MCF 10A (cell line): ENCODE data around the gene NKX1-1. TPM values are rescaled to one million over a fixed set of nuclear protein-coding genes. Genes with fewer than 3 reads are reported as not detected.

Experiments used
- BruUV-seq: library from RNA; stranded (reverse); fragments of 400-500 nt; replicated peaks from 2 replicates; lab custom pipeline; 2021; lab: Mats Ljungman, UMichigan
- CTCF ChIA-PET: fragments of 300-600 bp; sonication (Branson Sonifier 250); formaldehyde crosslinking; extraction: SDS; loops from one replicate; lab custom pipeline; 2021; ENCODE audit warnings: antibody characterized with exemption, inconsistent platforms; lab: Yijun Ruan, JAX
- POLR2A ChIA-PET: fragments of 300-600, 350-650 bp; sonication (Branson Sonifier 250); formaldehyde crosslinking; extraction: SDS; loops from one replicate; lab custom pipeline; 2020; ENCODE audit warnings: antibody characterized with exemption, inconsistent platforms; lab: Yijun Ruan, JAX
- DNase-seq: peaks from one replicate; pipeline ENCODE4 v3.0.0-alpha.2; 2018; ENCODE audit not compliant: unreplicated experiment
- H3K27ac Mint-ChIP-seq: one replicate; pipeline ENCODE4 v1.8.0; 2022; ENCODE audit warnings: mild to moderate bottlenecking, low read depth, mixed read lengths; ENCODE audit not compliant: unreplicated experiment
- H3K27me3 Mint-ChIP-seq: one replicate; pipeline ENCODE4 v1.8.0; 2022; ENCODE audit warnings: mixed read lengths; ENCODE audit not compliant: insufficient read depth, unreplicated experiment
- H3K36me3 Mint-ChIP-seq: one replicate; pipeline ENCODE4 v1.8.0; 2022; ENCODE audit warnings: mild to moderate bottlenecking, moderate library complexity, mixed read lengths; ENCODE audit not compliant: insufficient read depth, unreplicated experiment
- H3K4me1 Mint-ChIP-seq: one replicate; pipeline ENCODE4 v1.8.0; 2022; ENCODE audit warnings: mixed read lengths; ENCODE audit not compliant: insufficient read depth, unreplicated experiment
- H3K4me3 Mint-ChIP-seq: one replicate; pipeline ENCODE4 v1.8.0; 2022; ENCODE audit warnings: mild to moderate bottlenecking, moderate library complexity, mixed read lengths; ENCODE audit not compliant: unreplicated experiment
- H3K9me3 Mint-ChIP-seq: one replicate; pipeline ENCODE4 v1.8.0; 2022; ENCODE audit warnings: mixed read lengths; ENCODE audit not compliant: unreplicated experiment
- CTCF ChIP-seq: fragments of 200-600 bp; IDR thresholded peaks from one replicate; pipeline ENCODE4 v1.8.0; 2022; ENCODE audit warnings: antibody characterized with exemption, mild to moderate bottlenecking; ENCODE audit not compliant: unreplicated experiment
- intact Hi-C: fragments of 100-400 bp; cut with micrococcal nuclease; formaldehyde crosslinking; loops from 2 replicates; pipeline ENCODE4 v1.14.1; 2022
- total RNA-seq: library from RNA; stranded (reverse); gene quantifications from 2 replicates; pipeline ENCODE4 v1.2.3, GENCODE V29; 2022

NKX1-1 gene
- total RNA-seq, 1 experiment from 2014 or later: not detected

GRCh38 chr4:1406981-1407656 lies 877 bp upstream of the NKX1-1 start:
- no peaks in the 10 kb centered on the region for H3K4me1 Mint-ChIP-seq
- no peak overlapping the region for H3K4me3 Mint-ChIP-seq
- no peak overlapping the region for H3K27ac Mint-ChIP-seq
- ChIA-PET CTCF (no interaction called here), POLR2A (no interaction called here)
- peaks cover 21% of the 10 kb centered on the region for H3K27me3 Mint-ChIP-seq
- intact Hi-C loops: no loop called here
- no peak for TF ChIP-seq CTCF
- H3K9me3 Mint-ChIP-seq: no peaks in the 10 kb centered on the region
- peaks cover 4% of the 10 kb centered on the region for H3K36me3 Mint-ChIP-seq
- DNase-seq: no peak
- no TSS peak for BruUV-seq

- H3K27ac Mint-ChIP-seq: no peak overlapping the region
- peaks cover 4% of the 10 kb centered on the region for H3K36me3 Mint-ChIP-seq
- H3K4me3 Mint-ChIP-seq: no peak overlapping the region
- ChIA-PET POLR2A (no interaction called here), CTCF (no interaction called here)
- no peaks in the 10 kb centered on the region for H3K9me3 Mint-ChIP-seq
- TF ChIP-seq CTCF: no peak
- DNase-seq: no peak
- H3K27me3 Mint-ChIP-seq: peaks cover 21% of the 10 kb centered on the region
- BruUV-seq: no TSS peak
- intact Hi-C loops: no loop called here
- no peaks in the 10 kb centered on the region for H3K4me1 Mint-ChIP-seq
Measured at GRCh38 chr4:1405636-1406393, 427 bp downstream of the NKX1-1 start.

- CTCF ChIA-PET: no interaction called here
- Mint-ChIP-seq H3K4me1 (no peaks in the 10 kb centered on the region), H3K27ac (no peak overlapping the region), H3K27me3 (peaks cover 21% of the 10 kb centered on the region), H3K4me3 (no peak overlapping the region), H3K9me3 (no peaks in the 10 kb centered on the region), H3K36me3 (peaks cover 4% of the 10 kb centered on the region)
- intact Hi-C loops: no loop called here
- no peak for TF ChIP-seq CTCF
- DNase-seq: no peak
- POLR2A ChIA-PET: no interaction called here
- no TSS peak for BruUV-seq
Measured at GRCh38 chr4:1405254-1405635, 997 bp downstream of the NKX1-1 start.

- TF ChIP-seq CTCF: no peak
- Mint-ChIP-seq H3K36me3 (peaks cover 4% of the 10 kb centered on the region), H3K4me3 (no peak overlapping the region), H3K27ac (no peak overlapping the region), H3K27me3 (peaks cover 17% of the 10 kb centered on the region), H3K4me1 (no peaks in the 10 kb centered on the region), H3K9me3 (no peaks in the 10 kb centered on the region)
- BruUV-seq: no TSS peak
- no peak for DNase-seq
- intact Hi-C loops: no loop called here
- ChIA-PET CTCF (interaction anchor here (0.7 kb wide), 1 partner anchor 160 kb away, joined by 3 read pairs; no protein-coding TSS in a partner anchor), POLR2A (no interaction called here)
Measured at GRCh38 chr4:1404573-1405253, 1.5 kb downstream of the NKX1-1 start.
